ENCODE results near the gene PRR5. TPM values are rescaled to one million over a fixed set of nuclear protein-coding genes. Genes with fewer than 3 reads are reported as not detected.
"Not testable (repeated sequence)": the region's sequence is repeated elsewhere in the genome, so short reads cannot be mapped to it uniquely, and the experiment has no call there.

Gene PRR5, protein sequence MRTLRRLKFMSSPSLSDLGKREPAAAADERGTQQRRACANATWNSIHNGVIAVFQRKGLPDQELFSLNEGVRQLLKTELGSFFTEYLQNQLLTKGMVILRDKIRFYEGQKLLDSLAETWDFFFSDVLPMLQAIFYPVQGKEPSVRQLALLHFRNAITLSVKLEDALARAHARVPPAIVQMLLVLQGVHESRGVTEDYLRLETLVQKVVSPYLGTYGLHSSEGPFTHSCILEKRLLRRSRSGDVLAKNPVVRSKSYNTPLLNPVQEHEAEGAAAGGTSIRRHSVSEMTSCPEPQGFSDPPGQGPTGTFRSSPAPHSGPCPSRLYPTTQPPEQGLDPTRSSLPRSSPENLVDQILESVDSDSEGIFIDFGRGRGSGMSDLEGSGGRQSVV
- 11.1 and 11.3 TPM in 2 replicates for total RNA-seq (2014; rRNA removed; shearing (Covaris generic))
- 30.5 and 35.3 TPM in 2 replicates for polyA plus RNA-seq (2015; cell fraction: cytosol; rRNA removed)
- 32.2 and 39.5 TPM in 2 replicates for polyA plus RNA-seq (2015; cell fraction: nucleus; rRNA removed)

- in situ Hi-C loops (cut with HindIII; ENCODE audit: low pct_unique_long_range_greater_than_20kb, low sequenced_read_pairs), result no loop called here
- peak; percentile 85 for DNase-seq (ENCODE audit: low read depth, low spot score)
These were observed at the start of gene PRR5 for GRCh38 chr22:44701824-44702478. Gene PRR5, plus strand, starts transcription at chr22:44702204. Its CDS starts 271 bp downstream, at chr22:44702475.

DNA sequence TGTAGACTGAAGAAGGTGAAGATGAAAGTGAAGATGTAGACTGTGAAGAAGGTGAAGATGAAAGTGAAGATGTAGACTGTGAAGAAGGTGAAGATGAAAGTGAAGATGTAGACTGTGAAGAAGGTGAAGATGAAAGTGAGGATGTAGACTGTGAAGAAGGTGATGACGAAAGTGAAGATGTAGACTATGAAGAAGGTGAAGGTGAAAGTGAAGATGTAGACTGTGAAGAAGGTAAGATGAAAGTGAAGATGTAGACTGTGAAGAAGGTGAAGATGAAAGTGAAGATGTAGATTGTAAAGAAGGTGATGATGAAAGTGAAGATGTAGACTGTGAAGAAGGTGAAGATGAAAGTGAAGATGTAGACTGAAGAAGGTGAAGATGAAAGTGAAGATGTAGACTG is 49.1 kb upstream of the PRR5 start:
- DNase-seq (ENCODE audit: low read depth, low spot score); in situ Hi-C loops (cut with HindIII; ENCODE audit: low pct_unique_long_range_greater_than_20kb, low sequenced_read_pairs): not testable (repeated sequence)

DNA sequence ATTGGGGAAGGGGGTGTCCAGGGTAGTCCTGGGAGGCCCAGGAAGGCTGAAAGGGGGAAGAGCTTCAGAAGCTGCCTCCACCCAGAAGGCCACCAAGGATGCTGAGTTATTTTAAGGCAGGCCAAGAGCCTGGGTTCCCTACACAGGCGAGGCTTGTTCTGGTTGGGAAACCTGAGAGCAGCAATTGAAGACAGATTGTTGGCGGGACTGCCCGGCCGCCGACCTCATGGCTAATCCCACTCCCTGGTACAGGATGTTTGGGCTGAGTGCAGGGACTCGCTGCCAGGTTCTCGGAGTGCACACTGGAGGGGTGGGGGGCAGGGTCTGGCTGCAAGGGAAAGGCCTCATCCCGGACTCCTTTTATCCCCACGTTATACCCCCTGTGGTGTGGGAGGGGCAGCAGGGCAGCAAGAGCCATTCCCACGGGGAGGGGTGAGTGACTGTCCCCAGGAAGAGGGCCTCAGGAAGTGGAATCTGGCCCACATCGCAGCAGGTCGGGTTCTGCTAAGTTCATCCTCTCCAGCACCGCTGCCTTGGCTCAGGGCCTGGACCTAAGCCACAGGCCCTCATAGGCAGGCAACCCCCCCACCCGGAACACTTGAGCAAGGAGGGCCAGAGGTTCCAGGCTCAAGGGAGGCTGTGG is 43.6 kb upstream of the PRR5 start:
- in situ Hi-C loops (cut with HindIII; ENCODE audit: low pct_unique_long_range_greater_than_20kb, low sequenced_read_pairs), result no loop called here
- DNase-seq (ENCODE audit: low read depth, low spot score), result no peak

DNA sequence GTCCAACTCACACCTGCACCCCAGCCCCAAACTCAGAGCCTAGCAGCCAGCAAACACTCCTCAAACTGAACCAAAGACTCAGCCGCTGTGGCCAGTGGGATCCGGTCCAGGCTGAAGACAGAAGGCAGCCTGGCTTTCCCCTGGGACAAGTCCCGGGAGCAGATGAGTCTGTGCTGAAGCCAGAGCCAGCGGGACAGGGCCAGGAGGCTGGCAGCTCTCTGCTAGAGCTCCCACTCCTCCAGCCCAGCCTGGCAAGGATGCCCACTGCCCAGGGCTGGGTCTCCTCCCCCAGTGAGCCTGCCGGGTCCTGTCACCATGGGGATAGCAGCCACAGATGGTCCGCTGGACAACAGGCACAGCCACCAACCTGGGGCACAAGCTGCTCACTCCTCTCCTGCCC is 42.9 kb upstream of the PRR5 start:
- no peak for DNase-seq (ENCODE audit: low read depth, low spot score)
- in situ Hi-C loops (cut with HindIII; ENCODE audit: low pct_unique_long_range_greater_than_20kb, low sequenced_read_pairs), result no loop called here

GRCh38 chr22:44660051-44660830 is 41.8 kb upstream of the PRR5 start:
- in situ Hi-C loops (cut with HindIII; ENCODE audit: low pct_unique_long_range_greater_than_20kb, low sequenced_read_pairs), result no loop called here

DNA sequence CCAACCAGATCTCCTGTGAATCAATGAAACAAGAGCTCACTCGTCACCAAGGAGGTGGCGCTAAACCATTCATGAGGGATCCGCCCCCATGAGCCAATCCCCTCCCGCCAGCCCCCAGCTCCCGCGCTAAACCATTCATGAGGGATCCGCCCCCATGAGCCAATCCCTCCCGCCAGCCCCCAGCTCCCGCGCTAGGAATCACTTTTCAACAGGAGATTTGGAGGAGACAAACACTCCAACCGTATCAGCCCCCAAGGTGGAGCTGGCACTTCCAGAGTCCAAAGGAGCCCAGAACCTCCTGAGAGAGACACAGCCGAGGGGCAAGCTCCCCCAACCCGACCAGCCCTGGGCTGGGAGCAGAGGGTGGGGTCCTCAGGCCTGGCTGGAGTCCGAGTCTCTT is 40.9 kb upstream of the PRR5 start:
- DNase-seq (ENCODE audit: low read depth, low spot score), result no peak
- in situ Hi-C loops (cut with HindIII; ENCODE audit: low pct_unique_long_range_greater_than_20kb, low sequenced_read_pairs), result no loop called here

More at GRCh38 chr22:44660051-44660830, 41.8 kb upstream of the PRR5 start:
- DNase-seq (ENCODE audit: low read depth, low spot score), result no peak

- in situ Hi-C loops (cut with HindIII; ENCODE audit: low pct_unique_long_range_greater_than_20kb, low sequenced_read_pairs), result no loop called here
- no peak for DNase-seq (ENCODE audit: low read depth, low spot score)
These were observed 40.1 kb upstream of the PRR5 start for GRCh38 chr22:44661659-44662569.

GRCh38 chr22:44663256-44663999 is 38.6 kb upstream of the PRR5 start:
- in situ Hi-C loops (cut with HindIII; ENCODE audit: low pct_unique_long_range_greater_than_20kb, low sequenced_read_pairs), result no loop called here
- no peak for DNase-seq (ENCODE audit: low read depth, low spot score)

- in situ Hi-C loops (cut with HindIII; ENCODE audit: low pct_unique_long_range_greater_than_20kb, low sequenced_read_pairs), result no loop called here
- peak; percentile 41 for DNase-seq (ENCODE audit: low read depth, low spot score)
These were observed 37.9 kb upstream of the PRR5 start for GRCh38 chr22:44664149-44664548.

DNA sequence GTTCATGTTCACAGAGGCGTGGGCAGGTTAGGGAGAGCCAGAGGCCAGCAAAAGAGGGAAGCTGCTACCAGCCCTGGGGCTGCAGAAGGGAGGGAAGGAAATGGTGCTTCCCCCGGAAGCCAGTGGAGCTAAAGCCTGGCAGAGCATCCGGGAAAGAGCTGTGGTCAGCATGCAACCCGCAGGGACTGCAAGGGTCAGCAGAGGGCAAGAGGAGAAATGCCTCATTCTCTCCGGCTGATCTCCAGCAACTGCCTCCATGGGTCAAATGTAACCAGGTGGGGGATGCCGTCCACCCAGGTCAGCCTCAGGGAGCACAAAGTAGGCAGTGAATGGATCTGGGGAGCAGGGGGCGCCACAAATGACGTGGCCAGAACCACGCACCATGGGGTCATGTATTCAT is 36.9 kb upstream of the PRR5 start:
- in situ Hi-C loops (cut with HindIII; ENCODE audit: low pct_unique_long_range_greater_than_20kb, low sequenced_read_pairs), result no loop called here
- no peak for DNase-seq (ENCODE audit: low read depth, low spot score)

DNA sequence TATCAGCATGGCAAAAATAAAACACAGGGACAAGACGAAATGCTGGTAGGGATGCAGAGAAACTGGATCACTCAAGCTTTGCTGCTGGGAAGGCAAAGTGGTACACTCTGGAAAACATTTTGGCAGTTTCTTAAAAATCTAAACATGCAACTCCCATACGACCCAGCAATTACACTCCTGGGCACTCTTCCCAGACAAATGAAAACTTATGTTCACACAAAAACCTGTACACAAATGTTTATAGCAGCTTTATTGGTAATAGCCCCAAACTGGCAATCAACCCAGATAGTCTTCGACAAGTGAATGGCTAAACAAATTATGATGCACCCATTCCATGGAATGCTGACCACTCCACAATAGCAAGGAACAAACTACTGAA is 35.8 kb upstream of the PRR5 start:
- DNase-seq (ENCODE audit: low read depth, low spot score), result no peak
- in situ Hi-C loops (cut with HindIII; ENCODE audit: low pct_unique_long_range_greater_than_20kb, low sequenced_read_pairs), result no loop called here

GRCh38 chr22:44667276-44667675 is 34.7 kb upstream of the PRR5 start:
- DNase-seq (ENCODE audit: low read depth, low spot score), result no peak
- in situ Hi-C loops (cut with HindIII; ENCODE audit: low pct_unique_long_range_greater_than_20kb, low sequenced_read_pairs), result no loop called here

DNA sequence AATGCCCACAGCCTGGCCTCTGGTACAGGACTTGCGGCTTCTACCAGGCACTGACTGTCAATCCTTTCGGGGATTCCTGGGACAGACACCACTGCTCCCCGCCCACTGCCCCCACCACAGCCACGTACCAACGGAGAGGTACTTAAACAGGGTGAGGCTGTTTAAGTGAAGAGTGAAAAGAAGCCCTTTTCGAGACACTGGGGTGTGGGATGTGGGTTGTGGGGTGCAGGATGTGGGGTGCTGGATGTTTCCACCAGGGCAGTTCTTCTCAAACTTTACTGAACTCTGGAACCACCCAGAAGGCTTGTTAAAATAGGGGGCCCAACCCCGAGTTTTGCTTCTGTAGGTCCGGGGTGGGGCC is 34.2 kb upstream of the PRR5 start:
- no peak for DNase-seq (ENCODE audit: low read depth, low spot score)
- in situ Hi-C loops (cut with HindIII; ENCODE audit: low pct_unique_long_range_greater_than_20kb, low sequenced_read_pairs), result no loop called here

DNA sequence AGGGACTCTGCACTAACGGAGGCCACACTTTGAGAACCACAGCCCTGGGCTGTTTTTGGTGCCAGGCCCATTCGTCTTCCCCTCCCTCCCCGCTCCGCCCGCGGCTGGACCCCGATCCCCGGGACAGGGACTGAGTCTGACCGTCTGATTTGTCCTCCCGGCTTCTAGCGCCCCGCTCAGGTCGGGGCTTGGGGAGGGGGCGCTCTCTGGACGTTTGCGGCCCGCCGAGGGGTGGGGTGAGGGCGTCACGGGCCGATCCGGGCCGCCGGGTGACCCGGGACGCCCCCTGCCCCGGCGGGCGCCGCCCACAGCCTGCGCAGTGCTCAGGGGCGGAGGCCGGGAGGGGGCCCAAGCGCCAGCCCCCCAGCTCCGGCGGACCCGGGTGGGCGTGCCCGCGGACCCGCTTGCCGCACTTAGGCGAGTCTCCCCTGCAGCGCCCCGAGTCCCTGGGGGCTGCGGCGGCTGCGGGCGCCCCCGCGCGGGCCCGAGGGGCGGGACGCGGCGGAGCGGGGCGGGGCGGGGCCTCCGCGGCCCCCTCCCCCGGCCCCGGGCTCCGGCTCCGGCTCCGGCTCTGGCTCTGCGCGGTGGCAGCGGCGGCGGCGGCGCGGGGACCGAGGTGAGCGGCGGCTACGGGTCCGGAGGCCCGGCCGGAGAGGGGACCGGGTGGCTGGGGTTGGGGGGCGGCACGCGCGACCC is 33.7 kb upstream of the PRR5 start:
- DNase-seq (ENCODE audit: low read depth, low spot score), result no peak
- in situ Hi-C loops (cut with HindIII; ENCODE audit: low pct_unique_long_range_greater_than_20kb, low sequenced_read_pairs), result no loop called here

- in situ Hi-C loops (cut with HindIII; ENCODE audit: low pct_unique_long_range_greater_than_20kb, low sequenced_read_pairs), result no loop called here
- DNase-seq (ENCODE audit: low read depth, low spot score), result no peak
These were observed 33.0 kb upstream of the PRR5 start for GRCh38 chr22:44668886-44669521.
